NCI-H2196 treated with DMSO at 0.1 percent for 48 hours (cell line): ENCODE measurements around the gene SORL1.
"Not testable (repeated sequence)": the region's sequence is repeated elsewhere in the genome, so short reads cannot be mapped to it uniquely, and the experiment has no call there.

Experiments used
- DNase-seq: peaks from one replicate; lab custom pipeline; 2025; ENCODE audit not compliant: unreplicated experiment; lab: John Stamatoyannopoulos, UW

SORL1 gene

DNA sequence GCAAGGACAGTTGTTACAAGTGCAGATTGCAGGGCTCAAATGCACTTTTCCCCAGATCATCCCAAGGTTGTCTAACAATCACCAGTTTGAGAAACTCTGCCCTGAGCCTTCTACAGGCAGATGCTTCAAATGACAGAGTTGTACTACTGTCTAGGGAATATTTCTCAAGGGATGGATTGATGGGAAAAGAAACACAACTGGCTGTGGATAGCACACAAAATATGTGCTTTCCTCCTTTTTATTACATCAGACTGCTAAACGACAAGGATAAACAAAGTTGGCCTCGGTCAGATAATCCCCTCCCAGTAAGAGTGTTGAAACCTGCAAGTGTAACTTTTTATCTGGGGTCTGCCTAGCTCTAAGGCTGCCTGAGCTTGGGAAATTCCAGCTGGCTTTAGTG, 47.3 kb downstream of the SORL1 start:
- DNase-seq: no peak

DNA sequence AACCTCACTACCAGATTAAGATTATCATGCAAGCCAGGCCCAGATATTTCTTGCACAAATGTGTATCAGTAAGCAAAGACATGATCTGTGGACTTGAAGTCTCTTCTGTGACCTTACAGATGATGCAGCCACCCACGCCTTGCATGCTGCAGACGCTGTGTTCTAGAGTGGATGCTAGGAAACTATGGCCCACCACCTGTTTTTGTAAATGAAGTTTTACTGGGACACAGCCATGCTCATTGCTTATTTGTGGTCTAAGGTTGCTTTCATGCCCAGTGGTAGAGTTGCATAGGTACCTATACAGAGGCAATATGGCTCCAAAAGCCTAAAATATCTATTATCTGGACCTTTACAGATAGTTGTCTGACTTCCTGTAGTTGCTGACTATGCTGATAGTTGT, 48.2 kb downstream of the SORL1 start:
- DNase-seq: no peak

DNA sequence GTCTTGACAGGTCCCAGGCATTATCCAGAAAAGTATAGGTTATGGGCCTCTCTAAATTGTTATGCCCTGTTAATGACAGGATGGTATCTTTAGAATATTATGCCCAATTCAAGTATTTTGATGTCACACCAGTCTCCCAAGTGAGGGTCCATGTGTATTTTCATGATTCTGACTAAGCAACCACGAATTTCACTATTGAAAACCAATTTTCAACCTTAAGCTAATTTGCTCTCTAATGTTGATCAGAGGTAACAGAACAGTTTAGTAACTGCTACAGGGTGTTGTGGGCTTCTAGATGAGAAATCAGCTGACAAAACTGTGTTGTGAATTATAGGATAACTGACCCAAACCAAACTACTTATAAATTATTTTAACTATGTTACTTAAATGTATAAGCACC, 48.6 kb downstream of the SORL1 start:
- no peak for DNase-seq

DNA sequence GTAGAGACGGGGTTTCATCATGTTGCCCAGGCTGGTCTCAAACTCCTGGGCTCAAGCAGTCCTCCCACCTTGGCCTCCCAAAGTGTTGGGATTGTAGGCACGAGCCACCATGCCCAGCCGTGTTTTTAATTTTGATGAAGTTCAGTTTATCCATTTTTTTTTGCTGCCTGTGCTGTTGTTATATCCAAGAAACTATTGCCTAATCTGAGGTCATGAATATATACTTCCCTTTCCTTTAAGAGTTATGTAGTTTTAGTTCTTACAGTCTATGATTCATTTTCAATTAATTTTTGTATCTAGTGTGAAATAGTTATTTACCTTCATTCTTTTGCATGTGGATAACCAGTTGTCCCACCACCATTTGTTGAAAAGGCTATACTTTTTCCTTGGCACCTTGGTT, 50.9 kb downstream of the SORL1 start:
- no peak for DNase-seq

DNA sequence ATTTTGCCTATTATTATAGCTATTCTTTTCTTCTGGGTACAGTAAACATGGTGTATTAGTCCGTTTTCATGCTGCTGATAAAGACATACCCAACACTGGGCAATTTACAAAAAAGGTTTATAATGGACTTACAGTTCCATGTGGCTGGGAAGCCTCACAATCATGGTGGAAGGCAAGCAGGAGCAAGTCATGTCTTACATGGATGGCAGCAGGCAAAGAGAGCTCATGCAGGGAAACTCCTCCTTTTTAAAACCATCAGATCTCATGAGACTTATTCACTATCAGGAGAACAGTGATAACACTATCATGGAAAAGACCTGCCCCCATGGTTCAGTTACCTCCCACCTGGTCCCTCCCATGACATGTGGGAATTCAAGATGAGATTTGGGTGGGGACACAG, 54.1 kb downstream of the SORL1 start:
- not testable (repeated sequence) for DNase-seq

DNA sequence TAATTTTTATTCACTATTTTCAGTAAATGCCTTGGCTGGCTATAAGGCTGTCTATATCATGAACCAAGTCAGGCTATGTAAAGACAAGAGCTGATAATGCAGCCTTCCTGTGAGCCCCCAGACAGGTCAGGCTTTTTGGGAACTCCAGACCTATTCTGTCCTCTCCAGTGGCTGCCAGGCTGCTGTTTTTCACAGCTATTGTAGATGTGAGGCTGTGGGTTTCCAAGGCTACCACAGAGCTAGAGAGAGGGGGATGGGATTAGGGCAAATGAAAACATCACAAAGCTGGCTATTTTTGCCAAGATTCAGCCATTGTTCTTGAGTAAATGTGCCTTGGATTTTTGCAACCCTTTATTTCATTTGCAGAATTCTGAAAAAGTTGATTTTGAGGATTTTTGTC, 56.3 kb downstream of the SORL1 start:
- no peak for DNase-seq

DNA sequence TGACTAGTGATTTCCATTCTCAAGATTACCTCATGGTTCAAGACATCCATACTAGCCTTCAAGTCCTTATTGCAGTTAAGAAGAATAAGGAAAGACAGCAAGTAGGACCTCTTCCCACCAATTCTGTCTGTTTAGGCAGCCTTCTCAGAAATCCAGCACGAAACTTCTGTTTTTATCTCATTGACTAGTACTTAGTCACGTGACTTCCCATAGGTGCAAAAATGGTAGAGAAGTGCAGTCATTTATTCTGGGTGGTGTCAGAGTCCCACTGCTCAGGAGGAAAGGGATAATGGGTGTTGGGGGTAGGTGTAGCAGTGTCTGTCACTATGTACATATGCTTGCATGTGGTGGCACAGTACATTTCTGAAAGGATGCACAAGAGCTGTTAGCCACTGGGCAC, 58.3 kb downstream of the SORL1 start:
- no peak for DNase-seq

DNA sequence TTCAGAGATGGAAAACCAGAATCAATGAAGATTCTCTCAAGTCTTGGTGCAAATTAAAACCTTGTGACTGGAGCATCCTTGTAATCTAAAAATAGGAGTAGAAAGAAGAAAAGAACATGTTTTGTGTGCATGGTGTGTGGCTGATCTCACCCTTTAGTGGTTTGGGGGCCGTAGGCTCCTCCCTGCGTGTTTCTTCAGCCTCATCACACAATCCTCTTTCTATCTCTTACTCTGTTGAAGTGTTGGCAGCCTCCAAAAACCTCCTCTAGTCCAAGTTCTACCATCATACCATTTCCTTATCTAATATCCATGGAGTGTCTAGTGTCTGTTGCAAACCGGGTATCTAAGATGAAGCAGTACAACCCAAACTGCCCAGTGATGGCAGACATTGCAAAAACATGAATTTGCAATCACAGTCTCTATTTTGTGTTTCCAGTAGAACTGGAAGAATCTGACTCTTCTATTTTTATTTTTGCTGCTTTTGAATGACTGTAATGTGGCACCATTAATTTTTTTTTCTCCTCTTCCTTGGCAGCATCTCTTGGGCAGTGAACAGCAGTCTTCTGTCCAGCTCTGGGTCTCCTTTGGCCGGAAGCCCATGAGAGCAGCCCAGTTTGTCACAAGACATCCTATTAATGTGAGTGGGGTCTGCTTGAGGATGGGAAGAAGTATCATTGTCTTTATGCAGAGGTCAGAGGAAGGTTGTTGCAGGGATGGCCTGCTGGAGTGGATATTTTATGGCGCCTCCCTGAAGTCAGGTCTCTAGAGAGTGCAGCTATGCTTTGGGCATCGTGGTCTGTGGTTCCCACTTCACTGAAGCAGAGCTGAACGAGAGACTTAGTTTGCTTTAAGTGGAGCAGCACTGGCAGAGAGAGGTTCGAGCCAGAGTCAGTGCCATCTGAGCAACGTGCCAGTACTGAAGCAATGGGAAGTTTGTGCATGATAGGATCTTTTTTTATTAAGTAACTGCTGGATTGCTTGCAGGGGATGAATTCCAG, 60.7 kb downstream of the SORL1 start:
- DNase-seq: no peak

DNA sequence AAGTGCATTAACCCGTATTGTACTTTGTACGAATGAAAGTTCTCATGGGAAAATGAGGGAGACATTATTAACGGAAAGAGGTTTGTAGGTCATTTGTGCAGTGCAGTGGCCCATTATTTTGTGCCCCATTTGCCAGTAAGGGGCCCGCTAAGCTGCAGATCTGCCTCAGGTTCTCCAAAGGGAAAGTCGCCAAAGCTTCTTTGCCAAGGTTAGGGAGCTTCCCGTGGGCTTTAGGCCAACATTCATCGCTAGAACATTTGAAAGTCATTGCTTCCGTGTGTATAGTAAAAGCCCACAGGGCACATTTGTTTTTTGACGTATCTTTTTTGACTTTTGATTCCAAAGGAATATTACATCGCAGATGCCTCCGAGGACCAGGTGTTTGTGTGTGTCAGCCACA, 61.7 kb downstream of the SORL1 start:
- no peak for DNase-seq

DNA sequence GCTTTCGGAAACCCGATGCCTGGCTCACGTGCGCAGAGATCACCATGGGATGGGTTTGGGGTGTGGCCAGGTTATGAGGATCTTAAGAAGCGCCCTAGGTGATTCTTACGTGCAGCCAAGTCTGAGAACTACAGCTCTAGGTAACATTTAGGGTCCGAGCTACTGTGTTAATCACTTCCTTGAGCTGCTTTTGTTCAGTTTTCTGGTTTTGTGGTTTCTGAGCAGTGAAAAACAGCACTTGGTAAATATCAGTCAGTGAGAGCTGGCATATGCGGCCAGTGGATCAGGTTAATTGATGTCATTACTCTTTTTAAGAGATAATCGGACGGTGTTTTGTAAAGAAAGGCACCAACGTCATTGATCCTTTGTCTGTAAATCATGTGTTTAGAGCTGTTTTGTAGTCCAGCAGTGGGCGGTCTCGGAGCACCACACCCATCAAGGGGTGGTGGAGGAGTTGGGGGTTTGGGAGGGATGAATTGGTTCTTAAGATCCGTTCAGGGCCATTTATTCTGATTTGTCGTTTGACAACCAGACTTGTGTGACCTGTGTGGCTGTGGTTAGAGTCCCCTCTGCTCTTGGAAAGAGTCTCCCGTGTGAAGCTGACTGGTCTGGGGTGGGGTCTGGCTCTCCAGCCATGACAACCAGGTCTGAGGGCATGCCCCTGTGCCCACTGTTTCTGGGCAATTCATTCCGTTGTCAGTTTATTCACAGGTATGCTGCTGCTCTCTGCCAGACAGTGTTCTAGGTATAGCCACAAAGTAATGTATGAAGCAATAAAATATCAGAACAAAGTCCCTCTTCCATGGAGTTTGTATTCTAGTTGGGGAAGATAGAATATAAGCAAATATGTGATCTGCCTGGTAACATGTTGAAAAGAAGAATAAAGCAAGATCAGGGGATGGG, 62.6 kb downstream of the SORL1 start:
- DNase-seq: no peak

DNA sequence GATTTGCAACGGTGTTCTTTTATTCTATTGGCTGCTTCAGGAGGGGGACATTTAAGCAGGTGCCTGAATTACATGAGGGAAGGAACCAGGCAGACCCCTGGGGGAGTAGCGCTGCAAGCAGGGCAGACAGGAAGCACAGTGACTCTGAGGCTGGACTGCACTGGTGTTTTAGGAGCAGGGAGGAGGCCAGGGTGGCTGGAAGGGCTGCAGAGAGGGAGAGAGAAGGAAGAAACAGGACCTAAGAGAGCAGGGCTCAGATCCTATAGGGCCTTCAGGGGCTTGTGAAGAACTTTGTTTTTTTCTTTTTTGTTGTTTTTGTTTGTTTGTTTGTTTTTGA, 63.2 kb downstream of the SORL1 start:
- no peak for DNase-seq

DNA sequence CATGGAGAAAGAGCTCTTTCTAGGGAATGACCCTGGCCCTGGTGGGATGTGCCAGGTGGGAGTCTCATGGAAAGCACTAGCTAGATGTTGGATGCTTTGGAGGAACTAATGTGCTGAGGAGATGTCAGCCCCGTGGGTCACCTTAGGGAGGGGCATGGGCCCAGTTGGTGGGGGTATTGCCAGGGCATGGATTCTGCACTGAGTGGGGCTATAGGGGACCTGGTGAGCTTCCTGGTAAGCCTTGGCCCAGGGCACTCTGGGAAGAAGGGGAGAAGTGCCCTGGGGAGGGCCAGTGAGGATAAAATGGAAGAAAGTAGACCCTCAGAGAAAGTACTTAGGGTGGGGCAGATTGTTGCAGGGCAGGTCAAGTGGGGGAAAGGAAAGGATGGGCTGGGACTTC, 65.9 kb downstream of the SORL1 start:
- no peak for DNase-seq

DNA sequence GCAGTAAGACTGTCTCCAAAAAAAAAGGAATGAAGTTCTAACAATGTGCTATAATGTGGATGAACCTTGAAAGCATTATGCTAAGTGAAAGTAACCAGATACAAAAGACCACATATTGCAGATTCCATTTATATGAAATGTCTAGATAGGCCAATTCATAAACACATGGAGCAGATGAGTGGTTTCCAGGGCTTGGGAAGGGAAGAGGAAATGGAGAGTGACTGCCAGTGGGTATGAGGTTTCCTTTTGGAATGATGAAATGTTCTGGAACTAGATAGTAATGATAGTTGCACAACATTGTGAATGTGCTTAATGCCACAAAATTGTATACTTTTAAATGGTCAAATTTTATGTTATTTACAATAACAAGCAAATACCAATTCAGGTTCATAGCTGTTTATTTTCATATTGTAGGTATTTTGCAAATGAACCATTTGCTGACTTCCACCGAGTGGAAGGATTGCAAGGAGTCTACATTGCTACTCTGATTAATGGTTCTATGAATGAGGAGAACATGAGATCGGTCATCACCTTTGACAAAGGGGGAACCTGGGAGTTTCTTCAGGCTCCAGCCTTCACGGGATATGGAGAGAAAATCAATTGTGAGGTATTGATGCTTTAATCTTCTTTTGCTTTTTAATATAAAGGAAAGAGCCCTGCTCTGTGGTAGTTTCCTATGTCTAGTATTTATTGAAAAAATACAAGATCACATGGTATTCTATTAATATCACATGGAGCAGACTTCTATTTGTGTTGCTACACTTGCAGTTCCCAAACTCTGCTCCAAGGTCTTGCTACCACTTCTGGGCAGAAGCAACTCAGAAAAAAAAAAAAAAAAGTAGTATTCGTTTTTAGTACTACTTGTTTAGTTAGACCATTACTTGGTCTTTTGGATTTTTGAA, 68.4 kb downstream of the SORL1 start:
- DNase-seq: no peak

DNA sequence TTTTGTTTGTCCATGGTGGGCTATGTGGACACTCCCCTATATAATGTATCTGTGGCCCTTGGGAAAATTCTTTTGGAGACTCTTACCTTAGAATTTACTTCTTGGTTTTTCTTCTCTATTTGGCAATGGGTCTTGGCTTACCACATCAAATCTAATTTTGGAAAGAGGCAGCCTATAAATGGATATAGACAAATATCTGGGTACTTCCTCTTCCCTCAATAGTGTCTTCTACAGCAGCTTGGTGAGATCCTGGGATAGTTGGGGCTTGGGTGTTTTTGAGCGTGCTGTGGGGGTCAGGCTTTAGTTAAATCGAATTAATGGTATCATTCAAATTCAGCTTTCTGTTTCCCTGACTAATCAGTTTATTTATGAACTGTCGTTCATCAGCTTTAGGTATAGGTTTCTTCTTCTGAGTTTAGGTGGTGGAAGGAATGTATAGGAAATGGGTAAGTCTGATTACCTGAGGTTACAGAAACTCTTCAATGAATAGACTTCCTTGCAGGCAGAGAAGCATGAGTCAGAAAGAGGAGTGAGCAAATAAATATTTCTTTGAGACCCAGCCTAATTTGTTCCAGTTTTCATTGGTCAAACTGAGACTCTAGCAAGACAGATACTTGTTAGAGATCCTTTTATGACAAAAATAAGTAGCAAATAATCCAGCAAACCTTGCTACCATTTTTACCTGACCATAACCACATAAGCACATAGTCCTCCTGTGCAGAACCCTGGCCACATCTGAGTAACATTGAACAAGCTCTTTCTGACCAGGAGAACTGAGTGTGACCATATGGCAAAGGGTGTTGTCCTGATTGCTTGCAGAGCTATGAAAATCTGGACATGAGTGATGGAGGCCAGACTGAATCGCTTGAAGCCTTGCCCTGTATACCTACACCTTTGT, 69.3 kb downstream of the SORL1 start:
- DNase-seq: no peak

DNA sequence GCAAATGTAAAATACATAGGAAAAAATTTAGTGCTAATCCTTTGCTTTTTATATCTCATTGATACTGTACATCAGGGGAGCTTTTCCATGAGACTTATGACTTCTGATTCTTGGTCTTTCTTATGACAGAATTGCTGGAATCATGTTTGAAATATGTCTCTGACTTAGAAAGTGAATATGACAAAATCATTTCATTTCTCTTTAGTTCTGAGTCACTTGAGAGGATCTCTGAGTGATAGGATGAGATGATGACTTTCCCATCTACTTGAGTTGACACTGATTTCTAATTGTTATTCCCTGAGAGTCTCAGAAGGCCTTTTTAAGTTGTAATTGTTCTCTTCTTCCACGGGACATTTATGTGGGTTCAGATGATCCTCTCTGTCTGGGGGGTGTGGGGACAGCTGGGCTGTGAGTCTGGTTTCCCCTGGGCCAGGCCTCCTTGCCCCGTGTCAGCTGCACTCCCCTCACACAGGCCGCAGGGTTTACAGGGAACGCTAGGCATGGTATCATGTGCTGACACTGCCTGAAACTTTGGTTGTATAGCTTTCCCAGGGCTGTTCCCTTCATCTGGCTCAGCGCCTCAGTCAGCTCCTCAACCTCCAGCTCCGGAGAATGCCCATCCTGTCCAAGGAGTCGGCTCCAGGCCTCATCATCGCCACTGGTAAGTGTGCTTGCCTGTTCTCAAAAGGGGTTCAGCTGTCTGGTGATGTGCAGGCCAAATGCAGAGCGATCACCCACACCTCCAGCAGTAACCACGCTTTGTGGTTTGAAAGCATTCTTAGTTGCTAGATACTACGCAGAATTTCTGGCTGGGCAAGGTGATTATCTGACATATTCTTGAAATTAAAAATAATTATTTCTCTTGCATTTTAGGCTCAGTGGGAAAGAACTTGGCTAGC, 70.2 kb downstream of the SORL1 start:
- DNase-seq: no peak

DNA sequence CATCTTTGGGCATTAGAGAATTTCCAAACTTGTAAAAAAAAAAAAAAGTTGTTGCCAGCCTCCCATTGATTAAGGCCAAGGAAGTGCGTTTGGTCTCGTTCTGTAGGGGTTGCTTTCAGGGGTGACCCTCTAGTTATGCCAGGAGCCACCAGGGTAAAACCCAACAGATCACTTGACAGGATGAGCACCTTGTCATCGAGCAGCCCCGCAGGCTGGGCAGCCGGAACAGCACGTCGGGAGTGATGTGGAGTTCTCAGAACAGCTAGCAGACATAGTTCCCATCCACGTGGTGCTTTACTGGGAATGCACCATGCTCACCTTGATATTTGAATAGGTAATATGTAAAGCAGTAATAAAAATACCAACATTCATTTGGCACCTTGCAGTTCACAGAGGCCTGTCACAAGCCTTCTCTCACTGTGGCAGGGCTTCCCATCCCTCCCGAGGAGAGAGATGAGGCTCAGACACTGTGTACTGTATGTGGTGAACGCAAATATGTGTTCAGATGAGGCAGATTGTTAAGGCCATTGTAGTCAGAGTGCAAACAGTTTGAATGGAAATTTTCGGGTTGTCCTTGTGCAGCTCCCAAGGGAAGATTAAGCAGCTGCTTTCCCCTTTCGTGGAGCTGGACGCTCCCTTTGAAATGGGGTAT, 71.6 kb downstream of the SORL1 start:
- DNase-seq: no peak

DNA sequence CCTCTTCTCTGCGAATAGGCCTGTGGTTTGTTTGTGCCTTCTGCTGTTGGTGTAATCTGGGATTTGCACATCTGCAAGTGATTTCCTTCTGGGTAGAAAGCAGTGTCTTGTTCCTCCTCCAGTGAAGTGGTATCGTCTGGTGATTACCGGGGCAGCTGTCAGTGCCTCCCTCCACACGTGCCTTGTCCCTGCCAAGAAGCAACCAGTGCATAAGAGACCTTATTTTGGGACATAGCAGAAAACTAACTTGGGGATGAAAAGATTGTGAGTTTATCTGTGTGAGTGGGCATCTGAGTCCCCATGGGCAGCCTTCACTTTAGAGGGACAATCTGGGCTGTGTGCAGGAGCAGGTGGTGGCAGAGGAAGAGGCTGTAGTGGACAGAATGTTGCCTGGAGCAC, 72.1 kb downstream of the SORL1 start:
- no peak for DNase-seq

DNA sequence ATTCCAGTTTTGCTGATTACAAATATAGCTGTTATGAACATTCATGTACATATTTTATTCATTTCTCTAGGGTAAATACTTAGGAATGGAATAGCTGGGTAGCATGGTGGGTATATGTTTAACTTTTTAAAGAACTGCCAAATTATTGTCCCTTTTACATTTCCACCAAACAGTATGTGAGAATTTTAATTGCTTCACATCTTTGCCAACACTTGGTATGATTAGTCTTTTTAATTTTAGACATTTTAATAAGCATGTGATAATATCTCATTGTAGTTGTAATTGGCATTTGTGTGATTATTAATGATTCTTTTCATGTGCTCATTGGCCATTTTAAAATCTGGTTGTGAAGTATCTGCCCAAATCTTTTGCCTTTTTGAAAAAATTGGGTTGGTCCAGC, 73.3 kb downstream of the SORL1 start:
- no peak for DNase-seq

DNA sequence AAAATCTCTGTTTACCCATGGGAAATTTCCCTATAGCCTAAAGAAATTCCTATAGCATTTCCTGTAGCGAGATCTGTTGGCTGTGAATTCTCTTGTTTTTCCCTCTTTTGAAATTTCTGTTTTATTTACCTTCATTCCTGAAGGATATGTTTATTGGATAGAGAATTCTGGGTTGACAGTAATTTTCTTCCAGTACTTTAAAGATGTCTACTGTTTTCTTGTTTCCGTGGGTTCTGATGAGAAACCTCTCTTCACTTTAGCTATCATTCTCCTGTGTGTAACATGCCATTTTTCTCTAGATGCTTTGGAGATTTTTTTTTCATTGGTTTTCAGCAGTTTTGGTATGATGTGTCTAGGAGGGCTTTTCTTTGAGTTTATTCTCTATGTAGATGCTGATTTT, 78.1 kb downstream of the SORL1 start:
- no peak for DNase-seq
